Gastroesophageal sphincter (tissue), 3 donors: ENCODE data around the gene DBF4B.

Experiments
- EP300 ChIP-seq: sonication (generic); formaldehyde crosslinking; IDR thresholded peaks from one replicate; pipeline ENCODE4 v1.6.1; 2017; ENCODE audit warnings: antibody characterized with exemption, mild to moderate bottlenecking
- POLR2A ChIP-seq, 2 donors: fragments of 450-650 bp; IDR thresholded peaks; one replicate each; pipeline ENCODE4 v1.6.1; 2017; ENCODE audit warnings: antibody characterized with exemption in 2 of 2, mild to moderate bottlenecking in 2 of 2, moderate library complexity in 1 of 2
- POLR2AphosphoS5 ChIP-seq: sonication (generic); formaldehyde crosslinking; IDR thresholded peaks from one replicate; pipeline ENCODE4 v1.6.1; 2017; ENCODE audit warnings: antibody characterized with exemption
- TF ChIP-seq, protein P1 (sequence below), 4 experiments: fragments of 200-600 bp in 2 of 4; fragments of 450-650 bp in 2 of 4; sonication (generic) in 1 of 4; IDR thresholded peaks; one replicate each; pipeline ENCODE4 v1.5.1; 2017 to 2019; ENCODE audit warnings: antibody characterized with exemption in 4 of 4, mild to moderate bottlenecking in 2 of 4, moderate library complexity in 2 of 4

DNA sequence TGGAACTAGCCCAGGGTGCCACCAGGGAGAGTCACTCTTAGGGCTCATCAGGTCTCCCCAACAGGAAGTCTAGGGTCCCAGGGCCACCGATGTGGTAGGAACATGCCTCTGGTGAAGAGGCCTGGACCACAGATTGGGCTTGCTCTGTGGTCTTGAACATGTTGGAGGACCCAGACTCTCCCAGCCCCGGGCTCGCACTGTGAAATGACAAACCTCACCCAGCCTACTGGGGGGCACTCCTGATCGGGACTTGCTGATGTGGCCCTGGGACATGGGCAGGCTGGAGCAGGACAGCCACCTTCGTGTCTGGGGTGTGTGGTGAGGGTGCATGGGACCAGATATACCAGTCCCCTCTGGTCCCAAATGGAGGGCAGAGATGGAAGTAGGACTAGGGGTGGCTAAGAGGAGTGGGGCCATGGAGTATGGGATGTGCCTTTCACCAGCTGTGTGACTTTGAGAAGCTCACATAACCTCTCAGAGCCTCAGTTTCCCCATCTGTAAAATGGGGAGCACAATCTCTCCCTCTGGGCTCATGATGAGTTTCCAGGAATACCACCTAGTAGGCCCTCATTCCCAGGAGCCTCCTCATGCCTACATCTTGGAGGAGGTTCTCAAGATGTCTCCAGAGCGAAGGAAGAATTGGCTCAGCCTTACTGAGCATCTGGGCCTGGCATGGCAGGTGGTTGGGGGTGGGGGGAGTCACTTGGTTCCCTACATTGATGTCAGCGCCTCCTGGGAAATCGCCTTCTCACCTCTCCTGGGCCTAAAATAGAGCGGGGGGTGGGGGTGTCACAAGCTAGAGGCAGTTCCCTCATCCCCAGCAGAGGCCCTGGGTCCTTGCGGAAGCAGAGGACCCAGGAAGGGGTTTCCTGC is 48.8 kb downstream of the DBF4B start:
- no peak for TF ChIP-seq POLR2A (IDR thresholded peaks at IDR 0.05)
- TF ChIP-seq POLR2AphosphoS5 = no peak
- TF ChIP-seq, protein P1, sequence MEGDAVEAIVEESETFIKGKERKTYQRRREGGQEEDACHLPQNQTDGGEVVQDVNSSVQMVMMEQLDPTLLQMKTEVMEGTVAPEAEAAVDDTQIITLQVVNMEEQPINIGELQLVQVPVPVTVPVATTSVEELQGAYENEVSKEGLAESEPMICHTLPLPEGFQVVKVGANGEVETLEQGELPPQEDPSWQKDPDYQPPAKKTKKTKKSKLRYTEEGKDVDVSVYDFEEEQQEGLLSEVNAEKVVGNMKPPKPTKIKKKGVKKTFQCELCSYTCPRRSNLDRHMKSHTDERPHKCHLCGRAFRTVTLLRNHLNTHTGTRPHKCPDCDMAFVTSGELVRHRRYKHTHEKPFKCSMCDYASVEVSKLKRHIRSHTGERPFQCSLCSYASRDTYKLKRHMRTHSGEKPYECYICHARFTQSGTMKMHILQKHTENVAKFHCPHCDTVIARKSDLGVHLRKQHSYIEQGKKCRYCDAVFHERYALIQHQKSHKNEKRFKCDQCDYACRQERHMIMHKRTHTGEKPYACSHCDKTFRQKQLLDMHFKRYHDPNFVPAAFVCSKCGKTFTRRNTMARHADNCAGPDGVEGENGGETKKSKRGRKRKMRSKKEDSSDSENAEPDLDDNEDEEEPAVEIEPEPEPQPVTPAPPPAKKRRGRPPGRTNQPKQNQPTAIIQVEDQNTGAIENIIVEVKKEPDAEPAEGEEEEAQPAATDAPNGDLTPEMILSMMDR (IDR thresholded peaks at IDR 0.05) = no peak
- TF ChIP-seq EP300 = no peak
